ENCODE measurements around the gene RAB11FIP5. TPM values are rescaled to one million over a fixed set of nuclear protein-coding genes. Genes with fewer than 3 reads are reported as not detected.

Gene RAB11FIP5
- total RNA-seq, 1 donor from 2014 or later = 13.5 TPM

- Mint-ChIP-seq H3K27ac (ENCODE audit: unreplicated experiment) (no peak overlapping the region), H3K4me1 (ENCODE audit: low read depth, unreplicated experiment) (peaks cover 11% of the 10 kb centered on the region), H3K27me3 (ENCODE audit: unreplicated experiment) (no peaks in the 10 kb centered on the region), H3K36me3 (ENCODE audit: unreplicated experiment) (peaks cover 5% of the 10 kb centered on the region), H3K9me3 (ENCODE audit: unreplicated experiment) (peaks cover 3% of the 10 kb centered on the region), H3K4me3 (ENCODE audit: unreplicated experiment) (no peak overlapping the region)
- no peak for DNase-seq
- TF ChIP-seq CTCF (IDR thresholded peaks at IDR 0.05; ENCODE audit: partially characterized antibody, unreplicated experiment) = no peak
Measured at GRCh38 chr2:73031725-73032701, 80.7 kb downstream of the RAB11FIP5 start.

DNA sequence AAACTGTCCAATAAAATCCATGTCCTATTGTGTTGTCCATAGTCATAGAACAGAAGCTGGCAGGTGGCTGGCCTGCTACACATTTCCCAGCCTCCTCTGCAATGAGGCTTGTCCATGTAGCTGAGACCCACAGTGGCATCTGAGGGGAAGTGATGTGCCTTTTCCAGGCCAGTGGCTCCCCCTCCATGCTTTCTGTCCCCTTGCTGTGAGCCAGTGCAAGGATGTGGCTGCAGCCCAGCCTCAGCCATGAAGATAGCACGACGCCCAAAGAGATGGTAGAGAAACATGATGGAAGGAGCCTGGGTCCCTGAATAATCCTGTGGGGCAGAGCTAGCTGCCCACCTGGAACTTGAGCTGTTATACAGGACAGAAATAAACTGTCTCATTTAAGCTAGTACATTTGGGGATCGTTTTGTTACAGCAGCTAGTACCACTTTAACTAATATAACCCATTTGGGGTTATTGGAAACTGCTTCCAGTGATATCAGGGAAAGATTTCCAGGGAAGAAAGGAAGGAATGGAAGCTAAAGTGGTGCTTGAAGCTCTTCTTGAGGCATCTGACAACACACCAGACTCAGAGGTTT lies 81.6 kb downstream of the RAB11FIP5 start:
- no peak for DNase-seq
- H3K27ac Mint-ChIP-seq (ENCODE audit: unreplicated experiment) = no peak overlapping the region
- no peak overlapping the region for H3K4me3 Mint-ChIP-seq (ENCODE audit: unreplicated experiment)
- H3K9me3 Mint-ChIP-seq (ENCODE audit: unreplicated experiment) = peaks cover 3% of the 10 kb centered on the region
- H3K4me1 Mint-ChIP-seq (ENCODE audit: low read depth, unreplicated experiment) = peaks cover 8% of the 10 kb centered on the region
- H3K27me3 Mint-ChIP-seq (ENCODE audit: unreplicated experiment) = no peaks in the 10 kb centered on the region
- no peak for TF ChIP-seq CTCF (IDR thresholded peaks at IDR 0.05; ENCODE audit: partially characterized antibody, unreplicated experiment)
- H3K36me3 Mint-ChIP-seq (ENCODE audit: unreplicated experiment) = peaks cover 5% of the 10 kb centered on the region

- DNase-seq = peak; percentile 49
Measured at GRCh38 chr2:73028841-73029240, 83.9 kb downstream of the RAB11FIP5 start.

GRCh38 chr2:73027340-73027739 lies 85.4 kb downstream of the RAB11FIP5 start:
- Mint-ChIP-seq H3K27ac (ENCODE audit: unreplicated experiment) (no peak overlapping the region), H3K27me3 (ENCODE audit: unreplicated experiment) (no peaks in the 10 kb centered on the region), H3K4me1 (ENCODE audit: low read depth, unreplicated experiment) (peaks cover 8% of the 10 kb centered on the region), H3K36me3 (ENCODE audit: unreplicated experiment) (no peaks in the 10 kb centered on the region), H3K9me3 (ENCODE audit: unreplicated experiment) (no peaks in the 10 kb centered on the region), H3K4me3 (ENCODE audit: unreplicated experiment) (no peak overlapping the region)
- DNase-seq = no peak
- TF ChIP-seq CTCF (IDR thresholded peaks at IDR 0.05; ENCODE audit: partially characterized antibody, unreplicated experiment) = no peak

More at GRCh38 chr2:73028841-73029240, 83.9 kb downstream of the RAB11FIP5 start:
- Mint-ChIP-seq H3K4me1 (ENCODE audit: low read depth, unreplicated experiment) (peaks cover 8% of the 10 kb centered on the region), H3K9me3 (ENCODE audit: unreplicated experiment) (peaks cover 3% of the 10 kb centered on the region), H3K27me3 (ENCODE audit: unreplicated experiment) (no peaks in the 10 kb centered on the region), H3K36me3 (ENCODE audit: unreplicated experiment) (peaks cover 5% of the 10 kb centered on the region), H3K27ac (ENCODE audit: unreplicated experiment) (no peak overlapping the region), H3K4me3 (ENCODE audit: unreplicated experiment) (no peak overlapping the region)
- no peak for TF ChIP-seq CTCF (IDR thresholded peaks at IDR 0.05; ENCODE audit: partially characterized antibody, unreplicated experiment)

DNA sequence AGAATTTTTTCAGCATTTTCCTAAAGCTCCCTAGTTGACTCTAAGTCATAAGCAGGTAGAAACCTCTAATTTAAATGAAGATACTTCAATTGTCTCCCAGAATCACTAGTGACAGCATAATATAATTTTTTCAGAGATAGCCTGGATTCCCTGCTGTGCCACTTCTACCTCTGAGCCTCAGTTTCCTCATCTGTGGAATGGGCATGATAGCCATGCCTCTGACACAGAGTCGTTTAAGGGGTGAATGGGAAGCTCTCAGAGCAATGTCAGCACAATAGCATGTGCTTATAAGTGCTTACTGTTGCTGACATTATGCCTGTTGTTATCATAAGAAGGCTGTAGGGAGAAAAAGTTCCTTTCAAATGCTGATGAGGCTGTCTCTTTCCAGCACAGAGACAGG lies 89.3 kb downstream of the RAB11FIP5 start:
- no peak for TF ChIP-seq CTCF (IDR thresholded peaks at IDR 0.05; ENCODE audit: partially characterized antibody, unreplicated experiment)
- H3K27ac Mint-ChIP-seq (ENCODE audit: unreplicated experiment) = no peak overlapping the region
- H3K4me3 Mint-ChIP-seq (ENCODE audit: unreplicated experiment) = no peak overlapping the region
- H3K4me1 Mint-ChIP-seq (ENCODE audit: low read depth, unreplicated experiment) = peaks cover 3% of the 10 kb centered on the region
- no peaks in the 10 kb centered on the region for H3K36me3 Mint-ChIP-seq (ENCODE audit: unreplicated experiment)
- H3K9me3 Mint-ChIP-seq (ENCODE audit: unreplicated experiment) = no peaks in the 10 kb centered on the region
- peaks cover 2% of the 10 kb centered on the region for H3K27me3 Mint-ChIP-seq (ENCODE audit: unreplicated experiment)
- DNase-seq = no peak
